ENCODE data around the gene DDX10. TPM values are rescaled to one million over a fixed set of nuclear protein-coding genes. Genes with fewer than 3 reads are reported as not detected.

The DDX10 gene
- total RNA-seq, 1 donor from 2014 or later = 21.1 TPM

- no peak for DNase-seq
- Histone ChIP-seq H3K36me3 (no peaks in the 10 kb centered on the region), H3K27me3 (ENCODE audit: low read depth) (no peaks in the 10 kb centered on the region), H3K27ac (no peak overlapping the region), H3K9me3 (no peaks in the 10 kb centered on the region), H3K4me1 (no peaks in the 10 kb centered on the region), H3K4me3 (no peak overlapping the region)
- no peak for TF ChIP-seq CTCF (IDR thresholded peaks at IDR 0.05)
- intact Hi-C loops (cut with DNase I) = no loop called here
- ATAC-seq = no peak
Measured at GRCh38 chr11:108934289-108934688, 269.4 kb downstream of the DDX10 start.

GRCh38 chr11:108934696-108935095 is 269.8 kb downstream of the DDX10 start:
- DNase-seq = no peak
- Histone ChIP-seq H3K9me3 (no peaks in the 10 kb centered on the region), H3K27ac (no peak overlapping the region), H3K4me3 (no peak overlapping the region), H3K36me3 (no peaks in the 10 kb centered on the region), H3K27me3 (ENCODE audit: low read depth) (no peaks in the 10 kb centered on the region), H3K4me1 (no peaks in the 10 kb centered on the region)
- ATAC-seq = no peak
- intact Hi-C loops (cut with DNase I) = no loop called here
- TF ChIP-seq CTCF (IDR thresholded peaks at IDR 0.05) = no peak

- Histone ChIP-seq H3K27me3 (ENCODE audit: low read depth) (no peaks in the 10 kb centered on the region), H3K36me3 (peaks cover 17% of the 10 kb centered on the region), H3K4me1 (no peaks in the 10 kb centered on the region), H3K27ac (no peak overlapping the region), H3K4me3 (no peak overlapping the region), H3K9me3 (no peaks in the 10 kb centered on the region)
- intact Hi-C loops (cut with DNase I) = no loop called here
- DNase-seq = no peak
- no peak for TF ChIP-seq CTCF (IDR thresholded peaks at IDR 0.05)
- no peak for ATAC-seq
Measured at GRCh38 chr11:108937746-108938145, 272.9 kb downstream of the DDX10 start.

GRCh38 chr11:108938604-108939003 is 273.7 kb downstream of the DDX10 start:
- intact Hi-C loops (cut with DNase I) = no loop called here
- H3K4me3 ChIP-seq = no peak overlapping the region
- no peak for TF ChIP-seq CTCF (IDR thresholded peaks at IDR 0.05)
- H3K36me3 ChIP-seq = peaks cover 19% of the 10 kb centered on the region
- H3K27ac ChIP-seq = no peak overlapping the region
- H3K27me3 ChIP-seq (ENCODE audit: low read depth) = no peaks in the 10 kb centered on the region
- no peak for ATAC-seq
- H3K4me1 ChIP-seq = no peaks in the 10 kb centered on the region
- DNase-seq = no peak
- no peaks in the 10 kb centered on the region for H3K9me3 ChIP-seq

- Histone ChIP-seq H3K36me3 (peaks cover 25% of the 10 kb centered on the region), H3K27ac (no peak overlapping the region), H3K4me1 (no peaks in the 10 kb centered on the region), H3K27me3 (ENCODE audit: low read depth) (no peaks in the 10 kb centered on the region), H3K9me3 (no peaks in the 10 kb centered on the region), H3K4me3 (no peak overlapping the region)
- ATAC-seq = no peak
- TF ChIP-seq CTCF (IDR thresholded peaks at IDR 0.05) = no peak
- intact Hi-C loops (cut with DNase I) = no loop called here
- no peak for DNase-seq
Measured at GRCh38 chr11:108939135-108939534, 274.3 kb downstream of the DDX10 start.

- no peak for DNase-seq
- Histone ChIP-seq H3K36me3 (peaks cover 25% of the 10 kb centered on the region), H3K4me1 (no peaks in the 10 kb centered on the region), H3K27ac (no peak overlapping the region), H3K27me3 (ENCODE audit: low read depth) (no peaks in the 10 kb centered on the region), H3K9me3 (no peaks in the 10 kb centered on the region), H3K4me3 (no peak overlapping the region)
- no peak for ATAC-seq
- intact Hi-C loops (cut with DNase I) = no loop called here
- no peak for TF ChIP-seq CTCF (IDR thresholded peaks at IDR 0.05)
Measured at GRCh38 chr11:108943853-108944252, 279.0 kb downstream of the DDX10 start.

Measured in lower lobe of right lung (tissue), 2 donors.